Activated CD4-positive, CD25-positive, alpha-beta regulatory T cell treated with anti-CD3 and anti-CD28 coated beads, Interleukin-2, amount 50 U/mL, for 24 hours (primary cell): ENCODE measurements around the gene IST1.
"Not testable (repeated sequence)": the region's sequence is repeated elsewhere in the genome, so short reads cannot be mapped to it uniquely, and the experiment has no call there.

Experiments used
- ATAC-seq, 2 donors: fragments of 150-1000 bp; cut with Tn5 transposase; one replicate each; pipeline ENCODE4 v1.10.0; 2021; ENCODE audit warnings: mild to moderate bottlenecking in 1 of 2, moderate library complexity in 1 of 2

IST1 gene

DNA sequence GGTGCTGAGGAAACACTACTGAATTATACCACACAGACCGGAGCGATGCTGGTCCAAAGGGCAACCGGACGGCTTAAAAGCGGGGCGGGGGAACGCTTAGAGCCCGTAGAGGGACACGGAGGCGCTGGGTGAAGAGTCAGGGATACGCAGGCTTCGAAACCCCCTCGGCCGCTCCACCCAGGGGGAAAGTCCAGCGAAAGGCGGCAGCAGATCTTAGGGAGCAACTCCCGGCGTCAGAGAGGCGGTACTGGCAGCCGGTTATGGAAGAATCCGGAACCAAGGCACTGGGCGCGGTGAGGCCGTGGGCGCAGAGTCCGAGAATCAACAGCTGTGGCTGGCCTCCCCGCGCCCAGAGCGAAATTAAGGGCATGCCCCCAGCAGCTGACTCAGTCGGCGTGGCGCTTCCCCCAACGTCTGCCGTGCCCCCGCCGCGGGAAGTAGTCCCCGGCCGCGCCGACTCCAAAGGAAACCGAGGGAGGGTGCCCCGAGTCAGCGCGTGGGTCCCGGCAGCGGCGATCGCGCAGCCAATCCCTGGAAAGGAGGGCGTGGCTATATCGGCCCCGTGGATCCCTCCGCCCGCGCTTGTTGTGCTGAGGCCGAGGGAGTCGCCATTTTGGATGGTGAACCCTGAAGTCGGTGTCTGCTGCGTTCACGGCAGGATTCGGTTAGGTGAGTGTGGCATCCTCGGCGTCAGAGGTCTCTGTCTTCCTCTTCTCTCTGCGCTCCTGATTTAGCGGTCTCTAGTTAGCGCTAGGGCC is at the start of gene IST1:
Gene IST1, plus strand, starts transcription at position 611 of the 758 bp plus-strand sequence. CDS start 20,110 bp downstream, outside the sequence.
- ATAC-seq = peak; percentile 93 to 94

DNA sequence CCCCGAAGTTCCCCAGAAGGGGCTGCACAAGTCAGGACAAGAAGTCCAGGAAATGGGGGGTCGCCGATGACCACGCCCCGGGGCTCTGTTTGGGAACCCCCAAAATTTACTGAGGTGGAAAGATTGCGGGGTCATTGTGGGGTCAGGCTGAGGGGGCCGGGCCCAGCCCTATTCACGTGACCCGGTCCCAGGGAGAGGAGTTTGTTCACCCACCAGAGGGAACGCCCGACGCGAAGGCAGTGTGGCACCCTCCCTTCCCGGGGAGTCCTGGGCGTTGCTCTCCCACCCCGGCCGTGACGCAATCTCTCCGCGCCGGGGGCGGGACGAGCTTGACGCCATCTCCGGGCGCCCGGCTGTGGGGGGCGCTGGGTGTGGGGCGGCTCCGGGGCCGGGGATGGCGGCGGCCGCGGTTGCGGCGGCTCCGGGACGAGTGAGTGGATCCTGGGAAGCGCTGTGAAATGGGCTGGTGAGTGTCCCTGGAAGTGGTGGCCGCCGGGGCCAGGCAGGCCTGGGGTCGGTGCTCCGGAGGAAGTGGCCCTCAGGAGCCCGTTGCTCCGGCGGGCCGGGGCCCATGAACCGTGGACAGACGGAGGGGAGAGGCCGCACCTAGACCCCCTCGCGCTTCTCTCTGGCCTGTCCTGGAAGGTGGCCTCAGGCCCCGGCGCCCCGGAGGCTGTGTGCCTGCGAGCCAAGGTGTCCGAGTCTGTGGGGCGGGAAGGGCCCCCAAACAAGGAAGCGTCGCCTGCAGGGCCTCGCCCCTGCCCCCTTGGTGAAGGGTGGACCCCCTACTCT is 49.5 kb upstream of the IST1 start, which contains the start of gene ATXN1L:
Gene ATXN1L, plus strand, starts transcription at position 338 of the 792 bp plus-strand sequence. CDS start 3,765 bp downstream, outside the sequence.
- ATAC-seq = peak; percentile 92 to 94

DNA sequence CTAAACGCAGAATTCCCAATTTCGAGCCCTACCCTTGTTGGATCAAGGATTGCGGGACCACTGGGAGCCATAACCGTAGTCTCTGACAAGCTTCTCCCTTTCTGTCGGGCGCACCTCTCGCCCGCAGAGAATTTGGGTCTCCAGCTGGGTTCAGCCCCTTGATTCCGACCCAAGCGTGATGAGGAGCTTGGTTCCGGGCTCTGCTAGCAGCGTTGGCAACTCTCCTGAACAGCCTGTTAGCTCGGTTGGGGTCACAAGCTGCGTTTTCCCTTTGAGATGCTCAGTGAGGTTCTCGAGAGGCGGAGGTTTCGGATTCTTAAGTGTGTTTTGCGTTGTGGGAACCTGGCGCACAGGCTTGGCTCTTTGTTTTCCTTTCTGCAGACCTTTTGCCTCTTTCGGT is 48.9 kb upstream of the IST1 start:
- no peak for ATAC-seq

DNA sequence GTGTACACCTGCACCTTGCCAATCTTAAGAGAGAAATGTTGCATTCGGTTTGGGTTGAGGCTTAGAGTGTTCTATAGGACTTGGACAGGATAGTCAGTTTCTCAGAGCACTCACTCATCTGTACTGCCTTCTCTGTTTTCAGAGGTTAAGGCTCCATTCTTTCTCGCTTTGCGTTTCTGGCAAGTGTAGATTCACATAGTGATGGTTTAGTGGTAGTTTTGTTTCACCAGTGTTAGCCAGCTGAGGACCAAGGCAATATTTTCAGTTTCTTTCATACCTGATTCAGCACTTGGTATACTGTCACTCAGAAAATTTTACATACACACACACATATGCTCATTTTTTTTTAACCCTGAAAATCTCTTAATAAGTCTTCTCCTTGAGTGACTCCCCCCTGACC is 48.2 kb upstream of the IST1 start:
- ATAC-seq = no peak

DNA sequence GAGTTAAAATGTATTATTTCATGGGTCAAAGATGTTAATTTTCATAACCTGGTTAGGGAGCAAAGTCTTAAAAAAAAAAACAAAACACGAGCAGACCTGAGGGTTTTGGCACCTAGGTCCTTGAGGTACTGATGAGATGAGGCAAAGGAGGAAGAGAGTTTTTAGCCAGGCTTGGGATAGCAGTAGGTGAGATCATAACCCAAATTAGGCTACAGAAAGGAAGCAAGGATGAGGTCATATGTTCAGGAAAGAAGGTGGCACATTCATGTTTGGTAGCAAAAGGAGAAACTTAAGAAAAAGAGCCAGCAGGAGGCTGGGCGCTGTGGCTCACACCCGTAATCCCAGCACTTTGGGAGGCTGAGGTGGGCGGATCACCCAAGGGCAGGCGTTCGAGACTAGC is 46.7 kb upstream of the IST1 start:
- ATAC-seq = no peak

DNA sequence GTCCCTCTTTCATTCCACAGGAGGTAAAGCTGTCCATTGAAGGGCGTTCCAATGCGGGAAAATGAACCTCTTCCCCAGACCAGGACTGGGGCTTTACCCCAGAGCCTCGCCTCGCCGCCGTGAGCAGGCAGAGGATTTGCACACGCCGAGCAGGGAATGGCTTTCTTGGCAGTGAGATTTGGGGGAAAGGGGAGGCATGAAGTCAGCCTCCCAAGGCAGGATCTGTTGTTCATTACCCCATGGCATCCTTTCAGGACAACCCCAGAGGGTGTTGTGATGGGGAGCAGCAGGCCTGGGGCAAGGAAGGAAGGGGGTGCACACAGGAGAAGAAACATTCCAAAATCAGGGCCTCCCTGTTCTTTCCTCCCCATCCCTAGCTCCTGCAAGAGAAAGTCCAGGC is 43.6 kb upstream of the IST1 start:
- ATAC-seq = no peak

DNA sequence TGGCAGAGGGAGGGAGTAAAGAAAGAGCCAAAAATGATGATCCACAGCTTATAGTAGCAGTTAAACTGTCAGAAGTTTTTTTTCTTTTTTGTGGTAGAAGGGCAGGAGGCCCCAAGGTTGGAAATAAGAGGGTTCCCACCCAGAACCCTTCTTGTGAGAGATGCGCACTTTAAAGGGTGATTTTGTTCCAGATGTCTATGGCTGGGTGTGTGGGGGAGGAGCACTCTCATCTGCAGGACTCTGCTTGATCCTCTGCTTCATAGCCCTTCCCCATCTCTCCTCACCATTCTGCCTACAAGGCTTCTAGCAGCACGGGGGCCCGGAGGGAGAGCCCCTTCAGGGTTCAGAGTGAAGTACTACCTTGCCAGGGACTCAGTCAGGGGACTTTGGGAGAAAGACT is 43.2 kb upstream of the IST1 start:
- no peak for ATAC-seq

DNA sequence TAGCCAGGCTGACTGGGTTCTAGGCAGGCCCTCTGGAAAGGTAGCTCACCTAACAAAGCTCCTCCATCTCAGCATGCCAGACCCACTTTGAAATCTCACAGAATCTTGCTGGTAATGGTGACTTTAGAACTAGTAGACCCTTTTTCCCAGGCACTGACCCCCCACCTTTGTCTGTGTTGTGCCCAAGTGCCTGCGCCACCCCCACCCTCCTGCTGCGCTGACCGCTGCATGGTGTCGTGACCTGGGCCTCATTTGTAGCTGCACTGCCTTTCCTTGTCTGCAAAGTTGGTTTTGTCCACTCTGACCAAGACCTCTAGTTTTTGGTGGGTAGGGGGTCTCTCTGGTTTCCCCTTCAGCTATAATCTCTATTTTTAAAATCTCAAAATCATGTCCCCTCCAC is 42.8 kb upstream of the IST1 start:
- ATAC-seq = no peak

DNA sequence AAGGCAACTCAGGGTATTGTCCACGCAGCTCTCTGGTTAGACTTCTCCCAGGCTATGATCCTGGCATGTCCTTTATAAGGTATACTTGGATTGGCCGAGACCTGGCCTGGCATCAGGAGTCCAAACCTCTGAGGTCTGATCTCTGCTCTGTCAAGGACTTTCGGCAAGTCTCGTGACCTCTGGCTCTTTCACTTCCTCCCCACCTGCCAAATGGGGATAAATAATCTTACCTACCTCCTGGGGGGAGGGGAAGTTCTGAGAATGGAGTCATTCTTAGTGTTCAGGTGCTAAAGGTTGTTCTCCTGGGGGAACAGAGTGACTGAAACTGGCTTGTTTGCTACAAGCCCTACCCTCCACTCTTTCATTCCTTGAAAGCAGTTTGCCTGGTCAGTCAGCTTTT is 41.9 kb upstream of the IST1 start:
- peak; percentile 26 to 27 for ATAC-seq

DNA sequence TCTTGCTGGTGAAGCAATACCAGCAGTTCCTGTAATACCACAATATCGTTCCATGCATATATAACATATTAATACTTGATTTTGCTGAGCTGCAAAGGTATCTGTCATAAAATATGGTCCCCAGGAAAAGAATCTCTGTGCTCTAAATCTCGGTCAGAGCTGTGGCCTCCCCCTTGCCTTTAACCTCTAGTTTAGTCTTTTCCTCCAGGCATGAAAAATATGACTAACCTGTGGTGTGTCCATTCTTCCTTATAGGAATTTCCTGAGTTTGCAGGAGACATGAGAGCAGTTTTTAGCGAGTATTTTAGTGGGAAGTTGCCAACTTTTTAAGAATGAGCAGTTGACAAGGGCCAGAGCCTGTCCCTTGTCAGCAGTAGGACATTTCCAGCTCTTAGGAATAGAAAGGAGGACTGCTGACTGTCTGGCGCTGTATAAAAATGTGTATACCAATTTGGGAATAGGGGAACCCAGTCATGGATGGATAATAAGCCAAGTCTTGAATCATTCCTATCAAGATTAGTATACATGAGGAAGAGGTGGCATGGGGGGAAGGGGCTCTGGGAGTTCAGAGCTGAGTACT is 40.9 kb upstream of the IST1 start:
- ATAC-seq = no peak

DNA sequence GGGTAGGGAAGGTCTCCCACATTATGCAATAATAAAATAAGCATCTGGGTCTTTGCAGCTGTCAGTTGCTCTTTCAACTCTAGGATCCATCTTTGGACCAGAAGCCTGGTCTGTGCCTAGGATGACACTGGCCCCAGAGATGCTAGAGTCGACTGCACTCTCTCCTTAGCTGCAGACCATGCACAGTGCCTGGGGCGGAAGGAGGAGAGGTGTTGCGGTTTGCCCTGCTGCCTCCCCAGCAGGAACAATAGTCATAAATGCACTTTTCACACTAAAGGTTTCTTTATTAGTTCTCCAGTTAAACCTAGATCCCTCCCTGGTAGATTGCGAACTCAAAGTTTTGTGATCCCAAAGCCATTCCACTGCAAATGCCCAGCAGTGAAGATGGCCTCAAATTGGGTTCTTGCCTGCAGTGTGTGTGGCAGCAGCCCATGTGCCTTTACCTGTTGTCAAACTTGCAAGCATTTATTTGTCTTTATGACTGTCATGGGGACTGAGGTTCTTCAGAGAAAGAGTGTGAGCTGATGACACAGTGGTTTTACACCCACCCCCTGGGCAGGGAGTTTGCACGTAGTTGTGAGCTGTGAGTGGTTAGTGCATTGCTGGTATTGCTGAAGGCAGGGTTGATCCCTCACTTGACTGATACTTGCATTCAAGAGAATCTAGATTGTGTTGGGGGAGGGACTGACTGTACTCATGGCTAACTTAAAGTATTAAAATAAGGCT is 39.2 kb upstream of the IST1 start:
- peak; percentile 77 to 82 for ATAC-seq

DNA sequence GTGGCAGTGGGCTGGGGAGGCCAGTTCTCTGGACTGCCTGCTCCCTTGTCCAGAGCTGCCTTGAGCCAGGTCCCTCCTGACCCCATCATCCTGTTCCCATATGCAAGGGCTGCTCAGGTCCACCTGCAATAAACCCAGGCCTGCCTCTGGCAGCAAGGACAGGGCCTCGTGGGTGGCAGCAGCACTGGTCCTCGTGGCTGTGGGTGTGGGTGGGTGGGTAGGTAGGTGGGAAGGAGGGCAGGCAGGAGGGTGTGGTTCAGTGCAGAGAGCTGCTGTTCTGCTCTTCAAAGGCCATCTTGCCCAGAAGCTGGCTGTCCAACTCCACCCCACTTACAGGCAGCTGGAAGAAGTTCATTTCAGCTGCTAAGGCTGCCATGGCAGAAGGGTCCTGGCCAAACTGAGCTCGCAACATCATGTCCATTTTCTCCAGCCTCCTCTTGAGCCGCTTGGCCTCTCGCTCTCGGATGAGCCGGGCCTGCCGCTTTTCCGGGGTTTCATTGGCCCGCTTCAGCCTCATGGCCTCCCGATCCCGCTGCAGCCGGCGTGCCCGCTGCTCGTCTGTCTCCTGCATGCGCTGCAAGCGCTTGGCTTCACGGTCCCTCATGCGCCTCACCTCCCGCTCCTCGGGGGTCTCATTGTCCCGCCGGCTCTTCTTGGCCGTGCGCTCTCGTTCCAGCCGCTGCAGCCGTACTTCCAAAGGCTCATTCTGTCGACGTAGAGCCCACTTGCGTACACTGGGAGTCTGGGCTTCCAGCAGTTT is 35.4 kb upstream of the IST1 start:
- no peak for ATAC-seq

DNA sequence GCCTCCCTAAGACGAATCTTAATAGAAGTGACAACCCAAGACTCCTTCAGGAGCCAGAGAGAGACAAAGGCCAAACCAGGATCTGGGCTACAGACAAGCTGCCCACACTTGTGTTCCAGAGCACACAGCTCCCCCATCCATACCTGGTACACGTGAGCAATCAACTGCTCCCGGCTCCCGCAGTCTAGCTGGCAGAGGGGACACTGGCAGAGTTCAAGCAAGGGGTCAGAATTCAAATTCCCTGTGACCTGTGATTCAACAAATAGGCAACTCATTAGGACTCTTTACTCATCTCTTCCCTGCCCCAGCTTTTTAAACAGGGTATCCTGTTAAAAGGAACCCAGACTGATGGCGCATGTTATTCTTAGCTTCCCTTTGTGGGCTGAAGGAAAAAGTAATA is 31.3 kb upstream of the IST1 start:
- no peak for ATAC-seq

DNA sequence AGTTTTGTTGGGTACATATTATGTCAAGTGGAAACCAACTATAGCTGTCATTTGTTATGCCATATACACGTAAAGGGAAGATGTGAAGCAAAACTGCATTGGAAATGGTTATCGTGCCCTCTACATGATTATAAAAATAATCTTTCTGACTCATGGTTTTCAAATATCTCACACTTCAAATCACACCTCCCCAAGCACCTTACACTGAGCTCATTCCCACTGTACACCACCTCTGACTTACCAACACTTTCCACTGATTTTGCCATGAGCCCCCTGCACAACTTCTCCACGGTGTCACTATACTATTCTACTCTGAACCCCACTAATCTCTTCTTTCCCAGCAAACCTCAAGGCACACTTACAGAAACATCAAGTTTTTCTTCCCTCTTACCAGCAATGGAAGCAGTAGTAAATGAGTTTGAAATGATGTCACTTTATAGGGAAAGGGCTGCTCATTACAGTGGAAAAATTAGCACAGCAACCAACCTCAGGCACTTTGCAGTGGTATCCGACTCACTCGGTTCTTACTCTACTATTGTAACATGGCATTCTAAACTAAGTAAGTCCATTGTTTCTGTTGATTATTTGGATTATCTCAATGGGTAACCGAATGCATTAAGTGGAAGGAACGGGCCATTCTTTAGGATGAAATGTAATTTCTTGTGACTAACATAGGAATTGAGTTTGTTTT is 30.0 kb upstream of the IST1 start:
- ATAC-seq = peak in 1 of 2 donors; percentile 28

DNA sequence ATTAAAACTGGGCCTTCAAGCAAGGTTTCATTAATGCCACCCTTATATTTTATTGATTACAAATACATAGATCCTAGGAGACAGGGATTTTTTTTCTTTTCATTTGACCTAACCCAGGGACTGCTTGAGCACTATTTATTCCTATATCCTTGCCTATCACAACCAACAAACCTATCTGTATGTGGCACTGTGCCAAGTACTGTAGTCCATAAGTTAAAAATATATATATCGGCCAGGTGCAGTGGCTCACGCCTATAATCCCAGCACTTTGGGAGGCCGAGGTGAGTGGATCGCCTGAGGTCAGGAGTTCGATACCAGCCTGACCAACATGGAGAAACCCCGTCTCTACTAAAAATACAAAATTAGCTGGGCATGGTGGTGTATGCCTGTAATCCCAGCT is 28.2 kb upstream of the IST1 start:
- ATAC-seq = not testable (repeated sequence)

DNA sequence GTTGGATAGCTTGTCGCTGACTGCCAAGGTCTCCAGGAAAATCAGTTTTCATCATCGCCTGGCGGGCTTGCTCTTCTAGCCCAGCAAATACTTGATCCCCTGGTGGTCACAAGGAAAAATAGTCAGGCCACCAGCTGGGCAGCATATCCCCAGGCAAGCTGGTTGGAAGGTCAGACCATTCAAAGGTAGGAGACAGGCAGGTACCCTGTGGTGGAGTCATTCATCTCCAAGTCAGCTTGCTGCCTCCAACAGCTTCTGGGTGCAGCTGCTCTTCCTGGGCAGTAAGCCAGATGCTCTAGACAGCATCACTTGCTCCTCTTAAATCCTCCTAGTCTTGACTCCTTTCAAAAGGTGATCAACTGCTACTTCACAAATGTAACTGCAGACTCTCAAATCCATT is 27.4 kb upstream of the IST1 start:
- ATAC-seq = no peak

DNA sequence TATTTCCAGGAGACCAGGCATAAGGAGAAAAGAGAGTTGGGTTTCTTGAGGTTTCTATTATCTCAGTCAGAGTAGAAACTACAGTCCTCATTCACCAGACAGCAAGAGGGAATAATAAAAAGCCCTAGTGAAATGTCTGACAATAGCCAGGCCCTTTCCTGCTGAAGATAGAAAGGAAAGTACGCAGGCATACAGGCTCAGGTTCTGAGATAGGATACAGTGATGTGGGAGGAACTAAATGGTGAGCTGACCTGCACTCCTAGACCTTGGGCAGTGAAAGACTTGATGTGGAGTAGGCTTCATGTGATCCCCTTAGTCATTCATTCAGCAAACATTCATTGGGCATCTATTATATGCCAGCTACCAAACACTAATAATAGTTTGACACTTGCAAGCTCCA is 26.2 kb upstream of the IST1 start:
- ATAC-seq = no peak

DNA sequence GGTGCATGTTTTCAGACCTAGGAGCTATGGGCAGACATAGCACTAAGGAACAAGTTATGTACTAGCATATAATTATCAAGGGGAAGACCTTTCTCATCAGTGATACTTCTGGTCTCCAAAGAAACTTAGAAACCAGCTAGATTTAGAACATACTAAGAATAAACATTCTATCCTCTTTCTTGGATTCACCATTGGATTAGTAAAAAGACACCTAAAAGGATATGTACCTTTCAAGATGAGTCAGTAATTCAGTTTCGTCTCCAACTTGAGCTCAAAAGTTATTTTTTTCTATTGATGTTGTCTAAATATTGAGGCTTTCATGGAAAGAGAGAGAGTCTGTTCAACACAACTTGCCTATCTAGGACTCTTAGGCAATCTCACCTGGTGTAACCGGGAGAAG is 24.5 kb upstream of the IST1 start:
- ATAC-seq = no peak

DNA sequence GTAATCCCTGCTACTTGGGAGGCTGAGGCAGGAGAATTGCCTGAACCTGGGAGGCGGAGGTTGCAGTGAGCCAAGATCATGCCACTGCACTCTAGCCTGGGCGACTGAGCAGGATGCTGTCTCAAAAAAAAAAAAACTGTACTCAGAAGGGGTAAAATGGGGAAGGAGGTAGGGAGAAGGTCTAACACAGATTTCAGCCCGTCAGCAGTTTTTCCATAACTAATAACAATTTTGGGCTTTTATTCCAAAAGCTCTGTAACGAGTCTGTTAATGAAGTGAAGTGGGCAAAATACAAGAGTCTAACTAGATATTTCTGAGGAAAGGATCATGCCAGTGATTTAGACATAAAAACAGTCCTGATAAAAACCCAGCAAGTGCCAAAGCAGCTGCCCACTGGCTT is 22.1 kb upstream of the IST1 start:
- ATAC-seq = no peak

DNA sequence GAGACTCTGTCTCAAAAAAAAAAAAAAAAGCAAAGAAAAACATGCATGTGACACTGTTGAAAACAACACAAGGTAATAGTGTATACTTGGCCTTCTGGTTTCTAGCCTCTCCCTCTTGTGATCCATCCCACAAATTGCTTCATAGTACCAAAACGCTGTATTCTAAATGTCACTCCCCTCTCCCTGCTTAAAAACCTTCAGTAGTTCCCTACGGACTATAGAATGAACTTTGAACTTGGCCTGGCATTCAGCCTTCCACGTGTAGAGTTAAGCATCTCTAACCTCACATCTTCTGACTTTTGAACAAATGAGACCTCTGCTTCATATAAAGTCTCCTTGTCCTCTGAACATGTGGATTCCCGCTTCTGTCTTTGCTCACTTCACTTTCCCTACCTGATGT is 16.4 kb upstream of the IST1 start:
- ATAC-seq = no peak

DNA sequence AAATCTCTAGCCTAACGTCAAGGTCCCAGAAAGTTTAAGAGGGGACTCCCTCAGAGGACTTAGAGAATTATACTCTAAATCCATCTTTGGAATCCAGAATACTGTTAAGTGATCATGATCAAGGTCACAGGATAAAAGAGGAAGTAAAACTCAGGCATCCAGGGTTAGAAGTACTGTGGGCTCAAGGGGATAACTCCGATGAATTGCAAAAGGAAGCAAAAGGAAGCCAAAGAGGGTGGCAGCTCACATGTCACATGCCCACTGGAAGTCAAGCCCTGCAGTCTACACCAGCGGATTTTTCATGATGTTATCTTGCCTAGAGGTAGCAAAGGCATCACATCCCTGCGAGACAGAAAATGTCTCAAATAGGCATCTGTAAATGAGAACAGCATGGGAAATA is 15.2 kb upstream of the IST1 start:
- ATAC-seq = no peak
